ENCODE results near the gene CAMK2D.

Gene CAMK2D

GRCh38 chr4:113662581-113662980, 99.0 kb downstream of the CAMK2D start:
- no peak for TF ChIP-seq CTCF (IDR thresholded peaks at IDR 0.05)
- no peaks in the 10 kb centered on the region for H3K9me3 ChIP-seq

GRCh38 chr4:113659127-113659526, 102.4 kb downstream of the CAMK2D start:
- Histone ChIP-seq H3K27me3 (no peaks in the 10 kb centered on the region), H3K4me3 (ENCODE audit: low read depth in 1 of 2, low read length in 1 of 2) (no peak overlapping the region), H3K9me3 (no peaks in the 10 kb centered on the region), H3K4me1 (ENCODE audit: control insufficient read depth in 1 of 2, insufficient read depth in 1 of 2, low read depth in 1 of 2, low read length in 1 of 2) (no peaks in the 10 kb centered on the region), H3K36me3 (no peaks in the 10 kb centered on the region), H3K27ac (no peak overlapping the region)
- TF ChIP-seq CTCF (IDR thresholded peaks at IDR 0.05) = no peak

More at GRCh38 chr4:113662581-113662980, 99.0 kb downstream of the CAMK2D start:
- no peaks in the 10 kb centered on the region for H3K4me1 ChIP-seq (ENCODE audit: control insufficient read depth in 1 of 2, insufficient read depth in 1 of 2, low read depth in 1 of 2, low read length in 1 of 2)
- no peak overlapping the region for H3K4me3 ChIP-seq (ENCODE audit: low read depth in 1 of 2, low read length in 1 of 2)
- no peaks in the 10 kb centered on the region for H3K27me3 ChIP-seq
- no peaks in the 10 kb centered on the region for H3K36me3 ChIP-seq
- H3K27ac ChIP-seq = no peak overlapping the region

GRCh38 chr4:113657586-113658233, 103.8 kb downstream of the CAMK2D start:
- no peaks in the 10 kb centered on the region for H3K36me3 ChIP-seq
- H3K4me3 ChIP-seq (ENCODE audit: low read depth in 1 of 2, low read length in 1 of 2) = no peak overlapping the region
- H3K27ac ChIP-seq = no peak overlapping the region
- H3K4me1 ChIP-seq (ENCODE audit: control insufficient read depth in 1 of 2, insufficient read depth in 1 of 2, low read depth in 1 of 2, low read length in 1 of 2) = no peaks in the 10 kb centered on the region
- H3K9me3 ChIP-seq = no peaks in the 10 kb centered on the region
- TF ChIP-seq CTCF (IDR thresholded peaks at IDR 0.05) = no peak
- no peaks in the 10 kb centered on the region for H3K27me3 ChIP-seq

GRCh38 chr4:113653871-113654270, 107.7 kb downstream of the CAMK2D start:
- no peaks in the 10 kb centered on the region for H3K9me3 ChIP-seq
- TF ChIP-seq CTCF (IDR thresholded peaks at IDR 0.05) = no peak
- H3K27me3 ChIP-seq = no peaks in the 10 kb centered on the region
- no peak overlapping the region for H3K4me3 ChIP-seq (ENCODE audit: low read depth in 1 of 2, low read length in 1 of 2)
- H3K4me1 ChIP-seq (ENCODE audit: control insufficient read depth in 1 of 2, insufficient read depth in 1 of 2, low read depth in 1 of 2, low read length in 1 of 2) = no peaks in the 10 kb centered on the region
- H3K36me3 ChIP-seq = no peaks in the 10 kb centered on the region
- H3K27ac ChIP-seq = no peak overlapping the region

GRCh38 chr4:113646442-113646822, 115.1 kb downstream of the CAMK2D start:
- H3K4me3 ChIP-seq (ENCODE audit: low read depth in 1 of 2, low read length in 1 of 2) = no peak overlapping the region
- no peaks in the 10 kb centered on the region for H3K36me3 ChIP-seq
- no peaks in the 10 kb centered on the region for H3K4me1 ChIP-seq (ENCODE audit: control insufficient read depth in 1 of 2, insufficient read depth in 1 of 2, low read depth in 1 of 2, low read length in 1 of 2)
- no peak overlapping the region for H3K27ac ChIP-seq
- H3K9me3 ChIP-seq = no peaks in the 10 kb centered on the region
- no peaks in the 10 kb centered on the region for H3K27me3 ChIP-seq
- no peak for TF ChIP-seq CTCF (IDR thresholded peaks at IDR 0.05)
